GM23338 (cell line): Measurements from ENCODE around the gene TMEM174. TPM values are rescaled to one million over a fixed set of nuclear protein-coding genes. Genes with fewer than 3 reads are reported as not detected.

Experiments
- ATAC-seq: fragments of 200-7000 bp; cut with Tn5 transposase; 3 replicates; pipeline ENCODE4 v1.9.1; 2020
- DNase-seq: peaks from one replicate; pipeline ENCODE4 v3.0.0-alpha.2; 2015; ENCODE audit warnings: low spot score
- H2AFZ ChIP-seq: fragments of 200-600 bp; sonication (generic); 2 replicates; pipeline ENCODE4 v1.8.0; 2016; ENCODE audit warnings: antibody characterized with exemption, mild to moderate bottlenecking, moderate library complexity
- H3F3A ChIP-seq: fragments of 200-600 bp; sonication (generic); replicated peaks from 2 replicates; pipeline ENCODE4 v1.8.0; 2017; ENCODE audit warnings: antibody characterized with exemption, mixed run types, low read depth
- H3K27ac ChIP-seq: fragments of 200-600 bp; sonication (generic); 2 replicates; pipeline ENCODE4 v1.6.1; 2016; ENCODE audit warnings: low read depth
- H3K27me3 ChIP-seq: fragments of 200-600 bp; sonication (generic); 2 replicates; pipeline ENCODE4 v1.8.0; 2016; ENCODE audit warnings: mild to moderate bottlenecking, mixed run types, moderate library complexity; ENCODE audit not compliant: insufficient read depth
- H3K36me3 ChIP-seq: fragments of 200-600 bp; sonication (generic); 2 replicates; pipeline ENCODE4 v1.8.0; 2016; ENCODE audit warnings: mild to moderate bottlenecking; ENCODE audit not compliant: insufficient read depth
- H3K4me1 ChIP-seq: fragments of 200-600 bp; sonication (generic); 2 replicates; pipeline ENCODE4 v1.8.0; 2016; ENCODE audit warnings: mild to moderate bottlenecking, moderate library complexity; ENCODE audit not compliant: insufficient read depth
- H3K4me2 ChIP-seq: fragments of 200-600 bp; sonication (generic); 2 replicates; pipeline ENCODE4 v1.7.1; 2017; ENCODE audit warnings: mixed run types
- H3K4me3 ChIP-seq: fragments of 200-600 bp; sonication (generic); 2 replicates; pipeline ENCODE4 v1.6.1; 2016; ENCODE audit warnings: mixed run types
- H3K79me2 ChIP-seq: fragments of 200-600 bp; sonication (generic); replicated peaks from 2 replicates; pipeline ENCODE4 v1.8.0; 2017; ENCODE audit warnings: mild to moderate bottlenecking; ENCODE audit not compliant: insufficient read depth
- H3K9me2 ChIP-seq: fragments of 200-600 bp; sonication (generic); 2 replicates; pipeline ENCODE4 v1.8.0; 2017; ENCODE audit not compliant: insufficient read depth
- H4K20me1 ChIP-seq: fragments of 200-600 bp; sonication (generic); replicated peaks from 2 replicates; pipeline ENCODE4 v1.8.0; 2017; ENCODE audit warnings: mild to moderate bottlenecking; ENCODE audit not compliant: insufficient read depth
- H3K27ac Mint-ChIP-seq: 2 replicates; pipeline ENCODE4 v1.8.0; 2020; ENCODE audit warnings: inconsistent platforms, mild to moderate bottlenecking, moderate library complexity, mixed read lengths
- H3K27me3 Mint-ChIP-seq: 3 replicates; pipeline ENCODE4 v1.8.0; 2022; ENCODE audit warnings: low read depth, mild to moderate bottlenecking, moderate library complexity, mixed read lengths, inconsistent platforms; ENCODE audit not compliant: insufficient read depth, poor library complexity
- H3K36me3 Mint-ChIP-seq: 3 replicates; pipeline ENCODE4 v1.8.0; 2021; ENCODE audit warnings: low read depth, mild to moderate bottlenecking, inconsistent platforms, moderate library complexity, mixed read lengths
- H3K4me1 Mint-ChIP-seq: 3 replicates; pipeline ENCODE4 v1.8.0; 2020; ENCODE audit warnings: mild to moderate bottlenecking, inconsistent platforms, mixed read lengths
- H3K4me3 Mint-ChIP-seq: 3 replicates; pipeline ENCODE4 v1.8.0; 2021; ENCODE audit warnings: moderate library complexity, mild to moderate bottlenecking, inconsistent platforms, mixed read lengths
- H3K9me3 Mint-ChIP-seq: 3 replicates; pipeline ENCODE4 v1.8.0; 2020; ENCODE audit warnings: moderate library complexity, mild to moderate bottlenecking, inconsistent platforms, mixed read lengths
- CREB1 ChIP-seq: fragments of 250-450 bp; sonication (Bioruptor Pico); IDR thresholded peaks from 2 replicates; pipeline ENCODE4 v1.5.0; 2020; ENCODE audit warnings: low read depth, mild to moderate bottlenecking, moderate library complexity
- CTCF ChIP-seq, 2 experiments: fragments of 200-600 bp in 1 of 2; sonication (generic) in 1 of 2; conservative IDR thresholded peaks; 2 replicates each; pipeline versions ENCODE4 v1.5.1 to v1.6.1; 2016 to 2017; ENCODE audit warnings: antibody characterized with exemption in 2 of 2, low read depth in 2 of 2, mild to moderate bottlenecking in 2 of 2, moderate library complexity in 1 of 2
- ETS1 ChIP-seq: IDR thresholded peaks from 2 replicates; pipeline ENCODE4 v1.6.1; 2016; ENCODE audit warnings: antibody characterized with exemption
- EZH2 ChIP-seq: fragments of 200-600 bp; sonication (generic); IDR thresholded peaks from one replicate; pipeline ENCODE4 v1.8.0; 2017; ENCODE audit warnings: antibody characterized with exemption, mild to moderate bottlenecking, low read depth; ENCODE audit not compliant: unreplicated experiment
- EZH2phosphoT487 ChIP-seq: fragments of 200-600 bp; sonication (generic); IDR thresholded peaks from one replicate; pipeline ENCODE4 v1.8.1; 2018; ENCODE audit warnings: antibody characterized with exemption; ENCODE audit not compliant: unreplicated experiment
- JUNB ChIP-seq: IDR thresholded peaks from one replicate; pipeline ENCODE4 v1.6.1; 2016; ENCODE audit warnings: antibody characterized with exemption; ENCODE audit not compliant: unreplicated experiment
- NANOG ChIP-seq: IDR thresholded peaks from 2 replicates; pipeline ENCODE4 v1.6.1; 2016; ENCODE audit warnings: antibody characterized with exemption, borderline replicate concordance
- POLR2AphosphoS5 ChIP-seq: IDR thresholded peaks from 2 replicates; pipeline ENCODE4 v1.6.1; 2016; ENCODE audit warnings: antibody characterized with exemption, low read depth
- REST ChIP-seq: IDR thresholded peaks from one replicate; pipeline ENCODE4 v1.6.1; 2018; ENCODE audit warnings: antibody characterized with exemption; ENCODE audit not compliant: unreplicated experiment
- STAT1 ChIP-seq: IDR thresholded peaks from one replicate; pipeline ENCODE4 v1.6.1; 2016; ENCODE audit warnings: antibody characterized with exemption; ENCODE audit not compliant: unreplicated experiment
- ZNF114 ChIP-seq: fragments of 250-450 bp; sonication (Bioruptor Pico); IDR thresholded peaks from 2 replicates; pipeline ENCODE4 v1.5.0; 2020; ENCODE audit warnings: mild to moderate bottlenecking, moderate library complexity
- ZNF331 ChIP-seq: fragments of 250-450 bp; sonication (Bioruptor Pico); IDR thresholded peaks from 2 replicates; pipeline ENCODE4 v1.5.0; 2020; ENCODE audit warnings: low read depth, mild to moderate bottlenecking, moderate library complexity
- ZNF462 ChIP-seq: fragments of 250-450 bp; sonication (Bioruptor Pico); IDR thresholded peaks from 2 replicates; pipeline ENCODE4 v1.5.0; 2020; ENCODE audit warnings: mild to moderate bottlenecking, moderate library complexity
- polyA plus RNA-seq: library from polyadenylated mRNA; unstranded; fragments of >200 nt; fragmentation: Nextera tagmentation; extraction: Ambion mirVana; gene quantifications from 2 replicates; pipeline ENCODE4 v1.2.1, GENCODE V29; 2016
- total RNA-seq: library from RNA; depleted of rRNA; stranded (reverse); fragments of >200 nt; shearing (Covaris generic); gene quantifications from 2 replicates; pipeline ENCODE4 v1.2.3, GENCODE V29; 2014

TMEM174 gene
- total and polyA plus RNA-seq, 2 experiments from 2014 or later, result not detected

- peak; percentile 44 for DNase-seq
- H3K27me3 Mint-ChIP-seq, result peaks cover 55% of the 10 kb centered on the region
- peaks cover 6% of the 10 kb centered on the region; the same call in 1 of the 2 replicates for H3K9me2 ChIP-seq
- peak overlapping the region; percentile 90 for H3K4me2 ChIP-seq
- 0 out of 2 replicates have a peak, but pooled peaks cover 2% of the 10 kb centered on the region for H4K20me1 ChIP-seq
- H3K4me3 ChIP-seq, result peak overlapping the region; percentile 32; the same call in 1 of the 2 replicates
- no peaks in the 10 kb centered on the region for H3K36me3 ChIP-seq
- TF ChIP-seq STAT1 (no peak), CREB1 (CRISPR knock-in tag) (no peak), ZNF114 (CRISPR knock-in tag) (no peak), EZH2 (no peak), JUNB (no peak), CTCF (conservative IDR thresholded peaks at IDR 0.05; ENCODE audit: low read depth in 2 of 2) (no peak), ZNF331 (CRISPR knock-in tag) (no peak), ETS1 (no peak), POLR2AphosphoS5 (no peak), ZNF462 (CRISPR knock-in tag) (no peak), REST (no peak), EZH2phosphoT487 (no peak), NANOG (no peak)
- peak; percentile 4; the same call in 2 of the 3 replicates for ATAC-seq
- 0 out of 2 replicates have a peak, but pooled peaks cover 6% of the 10 kb centered on the region for H3F3A ChIP-seq
- H3K79me2 ChIP-seq, result no peaks in the 10 kb centered on the region
- H3K9me3 Mint-ChIP-seq, result peaks cover 18% of the 10 kb centered on the region
- peaks cover 53% of the 10 kb centered on the region for H3K27me3 ChIP-seq
- no peak overlapping the region; the same call in 2 of the 3 replicates for H3K4me3 Mint-ChIP-seq
- no peak overlapping the region for H3K27ac ChIP-seq
- peak overlapping the region; percentile 86 for H2AFZ ChIP-seq
- no peak overlapping the region for H3K27ac Mint-ChIP-seq
- H3K4me1 ChIP-seq, result peaks cover 25% of the 10 kb centered on the region
- H3K36me3 Mint-ChIP-seq, result peaks cover 8% of the 10 kb centered on the region; the same call in 1 of the 3 replicates
- H3K4me1 Mint-ChIP-seq, result peaks cover 23% of the 10 kb centered on the region
Measured at GRCh38 chr5:73213566-73213998, 40.6 kb downstream of the TMEM174 start.
